Glutamatergic neuron (in vitro differentiated cells): ENCODE results near the gene HPN. TPM values are rescaled to one million over a fixed set of nuclear protein-coding genes. Genes with fewer than 3 reads are reported as not detected.

Experiments used
- DNase-seq: peaks from one replicate; pipeline ENCODE4 v3.0.0; 2022
- H3K27ac Mint-ChIP-seq: one replicate; pipeline ENCODE4 v1.8.0; 2020; ENCODE audit warnings: mild to moderate bottlenecking, mixed read lengths, inconsistent platforms; ENCODE audit not compliant: unreplicated experiment
- H3K27me3 Mint-ChIP-seq: one replicate; pipeline ENCODE4 v1.8.0; 2020; ENCODE audit warnings: mild to moderate bottlenecking, moderate library complexity, mixed read lengths, inconsistent platforms; ENCODE audit not compliant: unreplicated experiment
- H3K36me3 Mint-ChIP-seq: one replicate; pipeline ENCODE4 v1.8.0; 2020; ENCODE audit warnings: mild to moderate bottlenecking, mixed read lengths, inconsistent platforms; ENCODE audit not compliant: unreplicated experiment
- H3K4me1 Mint-ChIP-seq: one replicate; pipeline ENCODE4 v1.8.0; 2020; ENCODE audit warnings: mild to moderate bottlenecking, low read depth, mixed read lengths, inconsistent platforms; ENCODE audit not compliant: unreplicated experiment
- H3K4me3 Mint-ChIP-seq: one replicate; pipeline ENCODE4 v1.8.0; 2020; ENCODE audit warnings: mild to moderate bottlenecking, mixed read lengths, inconsistent platforms; ENCODE audit not compliant: unreplicated experiment
- H3K9me3 Mint-ChIP-seq: one replicate; pipeline ENCODE4 v1.8.0; 2020; ENCODE audit warnings: mild to moderate bottlenecking, moderate library complexity, mixed read lengths, inconsistent platforms; ENCODE audit not compliant: unreplicated experiment
- CTCF ChIP-seq: fragments of 200-600 bp; sonication (generic); IDR thresholded peaks from one replicate; pipeline ENCODE4 v1.5.0; 2021; ENCODE audit not compliant: partially characterized antibody, unreplicated experiment
- total RNA-seq: library from RNA; stranded (reverse); fragmentation: NEBNext Ultra II Directional; extraction: Animal tissue kit (Norgen Biotek cat#: 25700); gene quantifications from one replicate; pipeline ENCODE4 v1.2.1, GENCODE V29; 2021; ENCODE audit not compliant: unreplicated experiment

The HPN gene
- total RNA-seq, 1 donor from 2014 or later = 0.29 TPM

- Mint-ChIP-seq H3K27me3 (peaks cover 21% of the 10 kb centered on the region), H3K36me3 (no peaks in the 10 kb centered on the region), H3K4me1 (peaks cover 12% of the 10 kb centered on the region), H3K9me3 (peaks cover 13% of the 10 kb centered on the region), H3K27ac (no peak overlapping the region), H3K4me3 (no peak overlapping the region)
- no peak for TF ChIP-seq CTCF
- DNase-seq = no peak
Observed at GRCh38 chr19:35083691-35084508, 42.4 kb downstream of the HPN start.

GRCh38 chr19:35084509-35084762 lies 42.9 kb downstream of the HPN start:
- Mint-ChIP-seq H3K27ac (no peak overlapping the region), H3K4me3 (no peak overlapping the region)
- DNase-seq = no peak

GRCh38 chr19:35085947-35086346 lies 44.4 kb downstream of the HPN start:
- H3K27me3 Mint-ChIP-seq = peaks cover 17% of the 10 kb centered on the region
- no peak overlapping the region for H3K4me3 Mint-ChIP-seq
- DNase-seq = no peak
- H3K9me3 Mint-ChIP-seq = peaks cover 13% of the 10 kb centered on the region
- peaks cover 15% of the 10 kb centered on the region for H3K4me1 Mint-ChIP-seq
- no peak overlapping the region for H3K27ac Mint-ChIP-seq
- TF ChIP-seq CTCF = no peak
- no peaks in the 10 kb centered on the region for H3K36me3 Mint-ChIP-seq

More at GRCh38 chr19:35084509-35084762, 42.9 kb downstream of the HPN start:
- TF ChIP-seq CTCF = no peak
- no peaks in the 10 kb centered on the region for H3K36me3 Mint-ChIP-seq
- H3K4me1 Mint-ChIP-seq = peaks cover 11% of the 10 kb centered on the region
- peaks cover 17% of the 10 kb centered on the region for H3K27me3 Mint-ChIP-seq
- H3K9me3 Mint-ChIP-seq = peaks cover 13% of the 10 kb centered on the region

GRCh38 chr19:35086455-35086854 lies 44.9 kb downstream of the HPN start:
- Mint-ChIP-seq H3K27ac (no peak overlapping the region), H3K4me3 (no peak overlapping the region), H3K27me3 (peaks cover 17% of the 10 kb centered on the region), H3K4me1 (peaks cover 15% of the 10 kb centered on the region), H3K36me3 (no peaks in the 10 kb centered on the region), H3K9me3 (peaks cover 13% of the 10 kb centered on the region)
- no peak for DNase-seq
- no peak for TF ChIP-seq CTCF

- no peak for DNase-seq
- no peaks in the 10 kb centered on the region for H3K36me3 Mint-ChIP-seq
- H3K4me1 Mint-ChIP-seq = peaks cover 15% of the 10 kb centered on the region
- H3K4me3 Mint-ChIP-seq = no peak overlapping the region
- peak overlapping the region; percentile 52 for H3K27ac Mint-ChIP-seq
- H3K27me3 Mint-ChIP-seq = peaks cover 16% of the 10 kb centered on the region
- H3K9me3 Mint-ChIP-seq = peaks cover 13% of the 10 kb centered on the region
- no peak for TF ChIP-seq CTCF
Observed at GRCh38 chr19:35087393-35087792, 45.9 kb downstream of the HPN start.
